Activated B cell treated with CpG ODN at 0.5 μM for 24 hours (primary cell): ENCODE data around the gene CHAT. TPM values are rescaled to one million over a fixed set of nuclear protein-coding genes. Genes with fewer than 3 reads are reported as not detected.

Experiments
- ATAC-seq: fragments of 200-7000 bp; cut with Tn5 transposase; one replicate; pipeline ENCODE4 v1.10.0; 2021; ENCODE audit warnings: low read depth, mild to moderate bottlenecking, moderate library complexity
- CTCF ChIA-PET: fragments of 350-600 bp; sonication (Branson Sonifier 250); formaldehyde crosslinking; loops from one replicate; lab custom pipeline; 2021; ENCODE audit warnings: antibody characterized with exemption; lab: Charles Lee
- POLR2A ChIA-PET: fragments of 350-600 bp; sonication (Branson Sonifier 250); formaldehyde crosslinking; loops from one replicate; lab custom pipeline; 2021; ENCODE audit warnings: antibody characterized with exemption; lab: Charles Lee
- DNase-seq: peaks from one replicate; pipeline ENCODE4 v3.0.0; 2022
- H3K27ac Mint-ChIP-seq: one replicate; pipeline ENCODE4 v1.8.0; 2020; ENCODE audit warnings: mixed read lengths
- H3K27me3 Mint-ChIP-seq: one replicate; pipeline ENCODE4 v1.8.0; 2021; ENCODE audit warnings: mixed read lengths
- H3K36me3 Mint-ChIP-seq: one replicate; pipeline ENCODE4 v1.8.0; 2021; ENCODE audit warnings: low read depth, mixed read lengths
- H3K4me1 Mint-ChIP-seq: one replicate; pipeline ENCODE4 v1.8.0; 2021; ENCODE audit warnings: mixed read lengths
- H3K4me3 Mint-ChIP-seq: one replicate; pipeline ENCODE4 v1.8.0; 2020; ENCODE audit warnings: mild to moderate bottlenecking, mixed read lengths
- H3K9me3 Mint-ChIP-seq: one replicate; pipeline ENCODE4 v1.8.0; 2020; ENCODE audit warnings: mixed read lengths
- CTCF ChIP-seq: fragments of 200-600 bp; IDR thresholded peaks from one replicate; pipeline ENCODE4 v1.8.0; 2022; ENCODE audit warnings: antibody characterized with exemption, mild to moderate bottlenecking
- intact Hi-C: fragments of 100-400 bp; cut with micrococcal nuclease; formaldehyde crosslinking; loops from one replicate; pipeline ENCODE4 v1.15.1; 2024
- total RNA-seq: library from RNA; stranded (reverse); gene quantifications from 2 replicates; pipeline ENCODE4 v1.2.3, GENCODE V29; 2022

Gene CHAT
- total RNA-seq, 1 donor from 2014 or later: not detected

GRCh38 chr10:49571388-49571787, 42.4 kb upstream of the CHAT start:
- no peak overlapping the region for H3K27ac Mint-ChIP-seq
- H3K4me3 Mint-ChIP-seq: no peak overlapping the region
- no peaks in the 10 kb centered on the region for H3K36me3 Mint-ChIP-seq
- DNase-seq: no peak
- ChIA-PET POLR2A (no interaction called here), CTCF (no interaction called here)
- peaks cover 19% of the 10 kb centered on the region for H3K27me3 Mint-ChIP-seq
- intact Hi-C loops: no loop called here
- no peak for ATAC-seq
- no peak for TF ChIP-seq CTCF
- H3K4me1 Mint-ChIP-seq: peaks cover 21% of the 10 kb centered on the region
- peaks cover 11% of the 10 kb centered on the region for H3K9me3 Mint-ChIP-seq

- no peak for DNase-seq
- Mint-ChIP-seq H3K4me1 (peaks cover 15% of the 10 kb centered on the region), H3K27ac (no peak overlapping the region)
Measured at GRCh38 chr10:49572594-49573114, 41.2 kb upstream of the CHAT start.

GRCh38 chr10:49575489-49576072, 38.3 kb upstream of the CHAT start:
- ATAC-seq: no peak
- no peak for DNase-seq
- Mint-ChIP-seq H3K27me3 (peaks cover 16% of the 10 kb centered on the region), H3K4me1 (no peaks in the 10 kb centered on the region), H3K4me3 (no peak overlapping the region), H3K27ac (no peak overlapping the region), H3K36me3 (no peaks in the 10 kb centered on the region), H3K9me3 (no peaks in the 10 kb centered on the region)
- ChIA-PET POLR2A (no interaction called here), CTCF (interaction anchor here (1.5 kb wide), 1 partner anchor 18 kb away, joined by 7 read pairs; no protein-coding TSS in a partner anchor)
- intact Hi-C loops: no loop called here
- no peak for TF ChIP-seq CTCF

More at GRCh38 chr10:49572594-49573114, 41.2 kb upstream of the CHAT start:
- POLR2A ChIA-PET: no interaction called here
- no peak overlapping the region for H3K4me3 Mint-ChIP-seq
- peaks cover 19% of the 10 kb centered on the region for H3K27me3 Mint-ChIP-seq
- TF ChIP-seq CTCF: no peak
- peaks cover 5% of the 10 kb centered on the region for H3K9me3 Mint-ChIP-seq
- CTCF ChIA-PET: no interaction called here
- no peaks in the 10 kb centered on the region for H3K36me3 Mint-ChIP-seq
- no peak for ATAC-seq
- intact Hi-C loops: no loop called here

- ChIA-PET CTCF (interaction anchor here (1.3 kb wide), 1 partner anchor 16 kb away, joined by 4 read pairs; no protein-coding TSS in a partner anchor), POLR2A (no interaction called here)
- no peak for ATAC-seq
- no peaks in the 10 kb centered on the region for H3K9me3 Mint-ChIP-seq
- no peak for DNase-seq
- no peak overlapping the region for H3K4me3 Mint-ChIP-seq
- no peaks in the 10 kb centered on the region for H3K4me1 Mint-ChIP-seq
- no peaks in the 10 kb centered on the region for H3K36me3 Mint-ChIP-seq
- intact Hi-C loops: no loop called here
- H3K27me3 Mint-ChIP-seq: peaks cover 14% of the 10 kb centered on the region
- no peak for TF ChIP-seq CTCF
- H3K27ac Mint-ChIP-seq: no peak overlapping the region
Measured at GRCh38 chr10:49577182-49577925, 36.5 kb upstream of the CHAT start.

- no peaks in the 10 kb centered on the region for H3K4me1 Mint-ChIP-seq
- H3K27me3 Mint-ChIP-seq: peaks cover 11% of the 10 kb centered on the region
- no peak for ATAC-seq
- no peak for TF ChIP-seq CTCF
- no peak overlapping the region for H3K27ac Mint-ChIP-seq
- no peaks in the 10 kb centered on the region for H3K9me3 Mint-ChIP-seq
- no peaks in the 10 kb centered on the region for H3K36me3 Mint-ChIP-seq
- CTCF ChIA-PET: interaction anchor here (1.3 kb wide), 1 partner anchor 15 kb away, joined by 4 read pairs; no protein-coding TSS in a partner anchor
- DNase-seq: no peak
- intact Hi-C loops: no loop called here
- POLR2A ChIA-PET: no interaction called here
- no peak overlapping the region for H3K4me3 Mint-ChIP-seq
Measured at GRCh38 chr10:49578392-49578791, 35.4 kb upstream of the CHAT start.
